Kidney (tissue), 14 donors: ENCODE data around the gene ABCG1. TPM values are rescaled to one million over a fixed set of nuclear protein-coding genes. Genes with fewer than 3 reads are reported as not detected.

Experiments
- DNase-seq, 5 donors: peaks; one replicate each; pipeline ENCODE4 v3.0.0-alpha.2; 2013 to 2020
- FAIRE-seq: peaks from 2 replicates; lab custom pipeline; 2012; peaks lifted over from hg19 to GRCh38; lab: Jason Lieb, UNC
- H3K27ac ChIP-seq, 2 donors: one replicate each; pipeline ENCODE4 v1.7.0; 2013; ENCODE audit warnings: low read depth in 2 of 2, low read length in 2 of 2, inconsistent platforms in 1 of 2
- H3K27me3 ChIP-seq: one replicate; pipeline ENCODE4 v1.7.1; 2013; ENCODE audit warnings: low read length, inconsistent platforms; ENCODE audit not compliant: control insufficient read depth, insufficient read depth
- H3K36me3 ChIP-seq, 3 donors: one replicate each; pipeline versions ENCODE4 v1.7.0 to v1.7.1; 2013; ENCODE audit warnings: low read length in 3 of 3, control low read depth in 1 of 3, inconsistent platforms in 1 of 3; ENCODE audit not compliant: insufficient read depth in 3 of 3, control insufficient read depth in 2 of 3
- H3K4me1 ChIP-seq, 3 donors: one replicate each; pipeline versions ENCODE4 v1.7.0 to v1.7.1; 2013; ENCODE audit warnings: low read length in 3 of 3, inconsistent platforms in 1 of 3, low read depth in 1 of 3; ENCODE audit not compliant: control insufficient read depth in 2 of 3, insufficient read depth in 2 of 3
- H3K4me3 ChIP-seq, 3 donors: one replicate each; pipeline versions ENCODE4 v1.7.0 to v1.8.1; 2013; ENCODE audit warnings: low read length in 3 of 3, control low read depth in 1 of 3, inconsistent platforms in 1 of 3
- H3K9ac ChIP-seq, 3 donors: one replicate each; pipeline versions ENCODE4 v1.7.0 to v1.7.1; 2013; ENCODE audit warnings: low read length in 3 of 3, control low read depth in 1 of 3, inconsistent platforms in 1 of 3
- H3K9me3 ChIP-seq, 3 donors: one replicate each; pipeline versions ENCODE4 v1.7.0 to v1.7.1; 2013; ENCODE audit warnings: low read length in 3 of 3, control low read depth in 1 of 3, inconsistent platforms in 1 of 3; ENCODE audit not compliant: control insufficient read depth in 2 of 3, insufficient read depth in 1 of 3
- CTCF ChIP-seq: IDR thresholded peaks from 3 replicates; pipeline ENCODE4 v1.5.1; 2012; ENCODE audit warnings: mild to moderate bottlenecking, moderate library complexity, borderline replicate concordance; ENCODE audit not compliant: insufficient read depth; ENCODE audit errors: extremely low read depth
- intact Hi-C: fragments of 100-400 bp; cut with DNase I; formaldehyde crosslinking; loops from one replicate; pipeline ENCODE4 v1.11.1; 2022
- polyA plus RNA-seq: library from polyadenylated mRNA; stranded (reverse); fragments of 350-450 nt; fragmentation: Illumina TruSeq; extraction: RNeasy Lipid Tissue Mini Kit (QIAGEN cat#74804); gene quantifications from one replicate; pipeline ENCODE4 v1.2.3, GENCODE V29; 2014; ENCODE audit warnings: low read depth, low replicate concordance; ENCODE audit not compliant: insufficient read depth
- total RNA-seq: library from RNA; stranded (reverse); fragmentation: NEBNext Ultra II Directional; extraction: Animal tissue kit (Norgen Biotek cat#: 25700); gene quantifications from one replicate; pipeline ENCODE4 v1.2.1, GENCODE V29; 2021
- donor health status: control.
- donor health status: control.
- donor health status: control.
- donor health status: control.
- donor health status: control.
- donor health status: DM: yes; HTN: yes; CAD: no.
- donor health status: Normal renal cell carcinoma (clear cell type).

ABCG1 gene
- total and polyA plus RNA-seq, 2 donors from 2014 or later = 5.6 to 27.6 TPM

- Histone ChIP-seq H3K27me3 (no peaks in the 10 kb centered on the region), H3K36me3 (peaks cover 0 to 4% (median 0%) of the 10 kb centered on the region in 3 donors), H3K4me3 (no peak overlapping the region), H3K4me1 (no peaks in the 10 kb centered on the region), H3K9me3 (no peaks in the 10 kb centered on the region), H3K27ac (no peak overlapping the region), H3K9ac (no peak overlapping the region)
- intact Hi-C loops = no loop called here
- FAIRE-seq (no peak), DNase-seq (no peak)
- TF ChIP-seq CTCF = no peak
Observed at GRCh38 chr21:42282021-42282420, 63.1 kb downstream of the ABCG1 start.

- Histone ChIP-seq H3K4me3 (no peak overlapping the region), H3K4me1 (no peaks in the 10 kb centered on the region), H3K36me3 (peaks cover 0 to 4% (median 0%) of the 10 kb centered on the region in 3 donors), H3K9me3 (no peaks in the 10 kb centered on the region), H3K9ac (no peak overlapping the region), H3K27me3 (no peaks in the 10 kb centered on the region), H3K27ac (no peak overlapping the region)
- DNase-seq (no peak), FAIRE-seq (no peak)
- no peak for TF ChIP-seq CTCF
- intact Hi-C loops = no loop called here
Observed at GRCh38 chr21:42282715-42283114, 63.8 kb downstream of the ABCG1 start.

DNA sequence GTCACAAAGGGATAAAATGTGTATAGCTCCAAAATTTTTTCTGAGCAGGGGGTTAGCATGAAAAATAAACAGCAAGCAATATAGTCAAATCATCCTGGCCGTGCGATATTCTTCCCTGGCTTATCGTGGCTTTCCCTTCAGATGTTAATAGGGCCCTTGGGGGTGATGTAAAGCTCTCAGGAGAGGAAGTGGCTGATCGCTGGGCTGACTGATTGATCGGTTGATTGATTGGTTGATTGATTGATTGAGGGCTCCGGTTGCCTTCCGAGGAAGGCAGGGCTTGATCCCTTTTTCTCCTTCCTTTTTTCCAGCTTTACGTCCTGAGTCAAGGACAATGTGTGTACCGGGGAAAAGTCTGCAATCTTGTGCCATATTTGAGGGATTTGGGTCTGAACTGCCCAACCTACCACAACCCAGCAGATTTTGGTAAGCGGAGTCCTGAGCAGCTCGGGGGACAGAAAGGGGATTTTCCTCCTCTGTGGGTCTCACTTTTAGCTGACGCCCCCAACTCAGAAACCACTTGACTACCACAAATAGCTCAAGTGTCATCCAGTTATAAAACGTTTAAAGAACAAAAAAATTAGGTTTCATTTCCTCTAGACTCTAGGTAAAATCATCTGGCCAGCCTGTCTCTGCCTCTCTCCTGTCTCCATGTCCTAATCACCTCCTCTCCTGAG, 66.8 kb downstream of the ABCG1 start:
- Histone ChIP-seq H3K27me3 (no peaks in the 10 kb centered on the region), H3K27ac (no peak overlapping the region), H3K9ac (no peak overlapping the region), H3K36me3 (no peaks in the 10 kb centered on the region), H3K4me3 (no peak overlapping the region), H3K9me3 (no peaks in the 10 kb centered on the region), H3K4me1 (no peaks in the 10 kb centered on the region)
- DNase-seq (no peak), FAIRE-seq (no peak)
- intact Hi-C loops = no loop called here
- no peak for TF ChIP-seq CTCF
